GM21786 (cell line): Measurements from ENCODE around the gene PAX8.
"Not testable (repeated sequence)": the region's sequence is repeated elsewhere in the genome, so short reads cannot be mapped to it uniquely, and the experiment has no call there.

Source experiments
- ATAC-seq: cut with Tn5 transposase; IDR thresholded peaks from one replicate; pipeline ENCODE4 v1.9.1; 2021; ENCODE audit not compliant: unreplicated experiment

The PAX8 gene

GRCh38 chr2:113278742-113279139 lies at the start of gene PAX8:
Gene PAX8 (minus strand): TSS chr2:113278921. CDS start chr2:113278394, 527 bp downstream.
- no peak for ATAC-seq

GRCh38 chr2:113328043-113328442 lies 49.3 kb upstream of the PAX8 start:
- no peak for ATAC-seq

- not testable (repeated sequence) for ATAC-seq
Observed at GRCh38 chr2:113325161-113325731, 46.5 kb upstream of the PAX8 start.

GRCh38 chr2:113324684-113325160 lies 46.0 kb upstream of the PAX8 start:
- ATAC-seq: no peak

GRCh38 chr2:113323129-113323528 lies 44.4 kb upstream of the PAX8 start:
- not testable (repeated sequence) for ATAC-seq

- not testable (repeated sequence) for ATAC-seq
Observed at GRCh38 chr2:113320106-113320505, 41.4 kb upstream of the PAX8 start.

GRCh38 chr2:113318941-113319340 lies 40.2 kb upstream of the PAX8 start:
- not testable (repeated sequence) for ATAC-seq

- ATAC-seq: no peak
Observed at GRCh38 chr2:113316085-113316484, 37.4 kb upstream of the PAX8 start.

GRCh38 chr2:113314663-113315062 lies 35.9 kb upstream of the PAX8 start:
- not testable (repeated sequence) for ATAC-seq

- ATAC-seq: not testable (repeated sequence)
Observed at GRCh38 chr2:113314176-113314575, 35.5 kb upstream of the PAX8 start.

- ATAC-seq: not testable (repeated sequence)
Observed at GRCh38 chr2:113311781-113312180, 33.1 kb upstream of the PAX8 start.

- not testable (repeated sequence) for ATAC-seq
Observed at GRCh38 chr2:113311191-113311590, 32.5 kb upstream of the PAX8 start.

- no peak for ATAC-seq
Observed at GRCh38 chr2:113309655-113310387, 31.1 kb upstream of the PAX8 start.

- not testable (repeated sequence) for ATAC-seq
Observed at GRCh38 chr2:113308784-113309183, 30.1 kb upstream of the PAX8 start.

- ATAC-seq: not testable (repeated sequence)
Observed at GRCh38 chr2:113306207-113306606, 27.5 kb upstream of the PAX8 start.

- ATAC-seq: not testable (repeated sequence)
Observed at GRCh38 chr2:113305749-113306148, 27.0 kb upstream of the PAX8 start.

GRCh38 chr2:113305146-113305545 lies 26.4 kb upstream of the PAX8 start:
- no peak for ATAC-seq

- ATAC-seq: no peak
Observed at GRCh38 chr2:113304702-113305101, 26.0 kb upstream of the PAX8 start.

- ATAC-seq: not testable (repeated sequence)
Observed at GRCh38 chr2:113302216-113302980, 23.7 kb upstream of the PAX8 start.

- ATAC-seq: no peak
Observed at GRCh38 chr2:113300281-113300680, 21.6 kb upstream of the PAX8 start.

GRCh38 chr2:113298176-113298575 lies 19.5 kb upstream of the PAX8 start:
- no peak for ATAC-seq

GRCh38 chr2:113297590-113297989 lies 18.9 kb upstream of the PAX8 start:
- ATAC-seq: not testable (repeated sequence)
